ENCODE data around the gene MPP3. TPM values are rescaled to one million over a fixed set of nuclear protein-coding genes. Genes with fewer than 3 reads are reported as not detected.
"Not testable (repeated sequence)": the region's sequence is repeated elsewhere in the genome, so short reads cannot be mapped to it uniquely, and the experiment has no call there.

Gene MPP3
- total RNA-seq, 1 donor from 2014 or later: 55.5 TPM

- ATAC-seq; intact Hi-C loops (cut with micrococcal nuclease); DNase-seq: not testable (repeated sequence)
These were observed 9.4 kb upstream of the MPP3 start for GRCh38 chr17:43842091-43842974.

GRCh38 chr17:43841282-43841681 is 8.3 kb upstream of the MPP3 start:
- intact Hi-C loops (cut with micrococcal nuclease): no loop called here
- no peak for DNase-seq
- ATAC-seq: no peak

- ATAC-seq (peak; percentile 53), DNase-seq (no peak)
- intact Hi-C loops (cut with micrococcal nuclease): no loop called here
These were observed 7.9 kb upstream of the MPP3 start for GRCh38 chr17:43840814-43841213.

GRCh38 chr17:43839670-43840108 is 6.7 kb upstream of the MPP3 start:
- ATAC-seq (peak; percentile 39), DNase-seq (no peak)
- intact Hi-C loops (cut with micrococcal nuclease): no loop called here

GRCh38 chr17:43834106-43834505 is 1.2 kb upstream of the MPP3 start:
- DNase-seq: no peak
- intact Hi-C loops (cut with micrococcal nuclease): no loop called here
- ATAC-seq: no peak

DNA sequence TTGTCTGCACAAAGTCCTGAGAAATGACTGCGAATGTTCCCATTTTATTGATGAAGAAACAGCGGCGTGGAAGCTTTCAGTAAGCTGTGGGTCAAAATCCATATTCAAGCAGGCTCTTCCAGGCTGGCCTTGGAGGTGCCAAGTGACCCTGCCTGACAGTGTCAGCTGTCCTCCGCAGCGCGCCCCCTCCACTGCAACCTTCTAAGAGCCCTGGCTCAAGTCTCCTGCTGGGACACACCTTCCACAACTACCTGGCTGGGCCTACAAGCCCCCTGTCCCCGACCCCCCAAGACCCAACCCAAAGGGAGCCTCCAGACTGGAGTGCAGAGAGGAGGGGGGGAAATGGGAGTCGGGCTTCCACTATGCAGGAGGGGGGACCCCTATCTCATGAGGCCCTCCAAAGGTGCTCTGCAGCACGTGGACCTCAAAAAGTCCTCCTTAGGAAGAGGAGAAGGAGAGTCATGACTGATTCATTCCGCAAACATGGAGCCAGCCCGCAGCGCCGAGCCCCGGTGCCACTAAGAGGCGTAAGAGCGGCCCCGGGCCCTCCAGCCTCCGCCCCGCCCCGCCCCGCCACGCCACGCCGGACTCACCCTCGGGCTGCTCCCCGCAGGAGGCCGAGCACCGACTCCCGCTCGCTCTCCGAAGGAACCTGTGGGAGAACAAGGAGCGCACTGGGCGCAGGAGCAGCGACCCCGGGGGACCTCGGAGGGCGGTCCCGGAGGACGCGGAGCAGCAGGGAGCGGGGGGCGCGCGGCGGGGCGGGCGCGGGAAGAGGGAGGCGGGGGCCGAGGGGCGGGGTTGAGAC is 574 bp downstream of the MPP3 start:
- ATAC-seq: peak; percentile 73
- intact Hi-C loops (cut with micrococcal nuclease): no loop called here
- peak; percentile 82 for DNase-seq

DNA sequence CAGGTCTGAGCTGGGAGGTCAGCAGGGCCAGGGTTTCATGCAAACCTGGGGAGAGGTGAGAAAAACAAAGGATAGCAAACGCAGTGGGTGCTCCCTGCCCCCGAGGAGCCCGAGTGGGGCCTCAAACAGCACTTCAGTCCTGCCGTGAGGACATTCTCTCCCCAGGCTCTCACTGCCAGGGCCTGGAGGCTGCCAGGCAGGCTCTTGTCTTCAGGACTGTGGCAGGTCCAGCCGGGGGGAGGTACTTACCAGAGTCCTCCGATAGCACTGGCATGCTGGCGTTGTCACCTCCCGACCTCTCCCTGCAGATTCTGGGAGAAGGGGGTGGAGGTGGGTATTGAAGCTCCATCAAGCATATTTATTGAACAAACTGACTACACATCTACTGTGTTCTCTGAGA is 1.3 kb downstream of the MPP3 start:
- intact Hi-C loops (cut with micrococcal nuclease): no loop called here

GRCh38 chr17:43830510-43831140 is 2.3 kb downstream of the MPP3 start:
- no peak for ATAC-seq
- intact Hi-C loops (cut with micrococcal nuclease): no loop called here
- no peak for DNase-seq

More for the DNA sequence above, 1.3 kb downstream of the MPP3 start:
- ATAC-seq: peak; percentile 82
- DNase-seq: peak; percentile 90

- DNase-seq: no peak
- no peak for ATAC-seq
These were observed 3.2 kb downstream of the MPP3 start for GRCh38 chr17:43829738-43830137.

GRCh38 chr17:43827596-43827995 is 5.3 kb downstream of the MPP3 start:
- ATAC-seq (no peak), DNase-seq (no peak)
- intact Hi-C loops (cut with micrococcal nuclease): no loop called here

More at GRCh38 chr17:43829738-43830137, 3.2 kb downstream of the MPP3 start:
- intact Hi-C loops (cut with micrococcal nuclease): no loop called here

DNA sequence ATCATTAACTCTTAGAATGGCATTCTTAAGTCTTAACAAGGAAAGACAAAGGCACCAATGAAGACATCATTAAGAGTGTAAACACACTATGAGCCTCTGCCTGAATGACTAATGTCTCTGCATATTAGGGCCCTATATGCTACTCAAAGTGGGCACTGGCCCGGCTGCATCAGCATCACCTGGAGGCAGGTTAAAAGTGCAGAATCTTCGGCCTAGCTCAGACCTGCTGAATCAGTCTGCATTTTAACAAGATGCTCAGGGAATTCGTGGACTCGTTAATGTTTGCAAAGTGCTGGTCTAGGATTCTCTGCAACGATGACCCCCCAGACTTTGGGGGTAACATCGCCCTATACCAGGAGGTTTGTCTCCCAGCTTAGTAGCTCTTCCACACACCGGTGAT is 6.7 kb downstream of the MPP3 start:
- no peak for DNase-seq
- no peak for ATAC-seq
- intact Hi-C loops (cut with micrococcal nuclease): no loop called here

- intact Hi-C loops (cut with micrococcal nuclease): no loop called here
- ATAC-seq (no peak), DNase-seq (no peak)
These were observed 7.4 kb downstream of the MPP3 start for GRCh38 chr17:43825567-43825966.

- ATAC-seq (peak; percentile 82), DNase-seq (peak; percentile 83)
- intact Hi-C loops (cut with micrococcal nuclease): no loop called here
These were observed 9.4 kb downstream of the MPP3 start for GRCh38 chr17:43823350-43824084.

- DNase-seq (no peak), ATAC-seq (peak; percentile 42)
- intact Hi-C loops (cut with micrococcal nuclease): no loop called here
These were observed 10.3 kb downstream of the MPP3 start for GRCh38 chr17:43822570-43823190.

GRCh38 chr17:43820759-43821158 is 12.2 kb downstream of the MPP3 start:
- ATAC-seq (no peak), DNase-seq (no peak)
- intact Hi-C loops (cut with micrococcal nuclease): no loop called here

GRCh38 chr17:43818966-43819365 is 14.0 kb downstream of the MPP3 start:
- no peak for DNase-seq
- intact Hi-C loops (cut with micrococcal nuclease): no loop called here
- ATAC-seq: no peak

DNA sequence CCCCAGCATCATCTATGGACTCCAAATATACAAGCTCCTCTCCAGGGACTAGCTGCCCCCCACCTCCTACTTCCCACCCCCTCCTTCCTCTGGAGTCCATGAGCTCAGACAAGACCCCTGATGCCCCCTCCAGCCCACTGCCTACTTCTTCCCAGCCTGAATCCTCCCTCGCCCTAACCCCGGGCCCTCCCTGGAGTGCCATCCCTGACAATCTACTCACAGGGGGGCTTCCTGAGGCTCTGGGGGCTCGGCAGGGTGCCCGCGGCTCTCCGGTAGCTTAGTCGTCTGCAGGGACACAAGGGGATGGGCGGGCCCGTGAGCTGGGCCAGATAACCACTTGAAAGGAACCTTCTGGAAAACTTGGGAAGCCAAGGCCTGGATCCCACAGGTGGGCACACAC is 15.1 kb downstream of the MPP3 start:
- no peak for ATAC-seq
- DNase-seq: no peak
- intact Hi-C loops (cut with micrococcal nuclease): no loop called here

Measured in left ventricle myocardium superior (tissue), 1 donor.